Mesothelial cell of epicardium (in vitro differentiated cells): ENCODE measurements around the gene PPA1. TPM values are rescaled to one million over a fixed set of nuclear protein-coding genes. Genes with fewer than 3 reads are reported as not detected.
"Not testable (repeated sequence)": the region's sequence is repeated elsewhere in the genome, so short reads cannot be mapped to it uniquely, and the experiment has no call there.

Source experiments
- DNase-seq, 2 experiments: peaks; one replicate each; pipeline ENCODE4 v3.0.0; 2021; ENCODE audit warnings: low spot score in 2 of 2; ENCODE audit not compliant: unreplicated experiment in 2 of 2
- H3K27ac Mint-ChIP-seq: 2 replicates; pipeline ENCODE4 v1.8.0; 2021; ENCODE audit warnings: mixed read lengths
- H3K27me3 Mint-ChIP-seq: 2 replicates; pipeline ENCODE4 v1.8.0; 2021; ENCODE audit warnings: low read depth, mixed read lengths
- H3K36me3 Mint-ChIP-seq: 2 replicates; pipeline ENCODE4 v1.8.0; 2021; ENCODE audit warnings: mixed read lengths
- H3K4me1 Mint-ChIP-seq: 2 replicates; pipeline ENCODE4 v1.8.0; 2021; ENCODE audit warnings: mixed read lengths
- H3K4me3 Mint-ChIP-seq: 2 replicates; pipeline ENCODE4 v1.8.0; 2021; ENCODE audit warnings: mild to moderate bottlenecking, moderate library complexity, mixed read lengths
- H3K9me3 Mint-ChIP-seq: 2 replicates; pipeline ENCODE4 v1.8.0; 2021; ENCODE audit warnings: mixed read lengths
- total RNA-seq: library from RNA; stranded (reverse); gene quantifications from 3 replicates; pipeline ENCODE4 v1.2.1, GENCODE V29; 2021
- TF ChIP-seq, protein P1 (sequence below): fragments of 200-600 bp; sonication (generic); IDR thresholded peaks from one replicate; pipeline ENCODE4 v1.5.0; 2021; ENCODE audit warnings: antibody characterized with exemption; ENCODE audit not compliant: unreplicated experiment

The PPA1 gene
- total RNA-seq, 1 donor from 2014 or later = 73.5 TPM

DNA sequence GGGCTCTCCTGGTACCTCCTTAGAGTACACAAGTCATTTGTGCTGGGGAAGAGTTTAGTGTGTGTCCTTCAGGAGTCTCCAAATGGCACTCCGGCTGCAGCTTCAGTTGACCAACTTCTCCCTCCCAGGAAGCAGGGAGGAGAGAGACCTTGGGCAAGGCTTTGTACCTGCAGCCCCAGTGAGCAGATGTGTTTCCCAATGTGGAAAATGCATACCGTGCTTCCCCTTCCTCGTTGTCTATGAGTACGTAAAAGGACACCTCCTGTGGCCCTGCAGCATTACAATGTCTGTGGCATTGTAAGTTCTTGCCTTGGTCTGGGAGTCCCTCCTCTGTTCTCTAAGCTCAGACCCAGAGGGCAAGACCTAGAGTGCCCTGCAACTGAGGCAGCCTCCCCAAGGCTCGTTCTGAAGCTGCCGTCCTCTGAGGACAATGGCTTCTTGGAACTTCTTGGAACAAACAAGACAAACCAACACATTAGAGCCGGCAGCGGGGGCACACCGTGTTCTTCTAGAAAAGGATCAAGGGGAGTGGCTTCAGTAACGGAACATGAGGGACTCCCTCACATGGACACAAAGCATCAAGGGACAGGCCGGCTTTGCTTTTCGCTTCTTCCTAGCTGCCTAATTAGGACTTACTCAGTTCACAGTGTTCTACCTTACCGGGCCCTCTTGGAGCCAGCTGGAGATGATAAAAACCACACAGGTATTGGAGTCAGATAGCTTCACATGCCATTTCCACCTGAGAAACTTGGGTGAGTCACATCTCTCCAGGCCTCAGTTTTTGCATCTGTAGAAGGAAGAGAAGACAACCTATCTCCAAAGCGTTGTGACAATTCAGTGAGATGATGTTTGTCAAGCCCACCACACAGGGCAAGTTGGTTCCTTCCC lies 20.9 kb upstream of the PPA1 start:
- Mint-ChIP-seq H3K4me1 (peaks cover 22% of the 10 kb centered on the region), H3K9me3 (peaks cover 13% of the 10 kb centered on the region), H3K36me3 (peaks cover 2% of the 10 kb centered on the region), H3K4me3 (no peak overlapping the region), H3K27ac (no peak overlapping the region), H3K27me3 (no peaks in the 10 kb centered on the region)
- TF ChIP-seq, protein P1, sequence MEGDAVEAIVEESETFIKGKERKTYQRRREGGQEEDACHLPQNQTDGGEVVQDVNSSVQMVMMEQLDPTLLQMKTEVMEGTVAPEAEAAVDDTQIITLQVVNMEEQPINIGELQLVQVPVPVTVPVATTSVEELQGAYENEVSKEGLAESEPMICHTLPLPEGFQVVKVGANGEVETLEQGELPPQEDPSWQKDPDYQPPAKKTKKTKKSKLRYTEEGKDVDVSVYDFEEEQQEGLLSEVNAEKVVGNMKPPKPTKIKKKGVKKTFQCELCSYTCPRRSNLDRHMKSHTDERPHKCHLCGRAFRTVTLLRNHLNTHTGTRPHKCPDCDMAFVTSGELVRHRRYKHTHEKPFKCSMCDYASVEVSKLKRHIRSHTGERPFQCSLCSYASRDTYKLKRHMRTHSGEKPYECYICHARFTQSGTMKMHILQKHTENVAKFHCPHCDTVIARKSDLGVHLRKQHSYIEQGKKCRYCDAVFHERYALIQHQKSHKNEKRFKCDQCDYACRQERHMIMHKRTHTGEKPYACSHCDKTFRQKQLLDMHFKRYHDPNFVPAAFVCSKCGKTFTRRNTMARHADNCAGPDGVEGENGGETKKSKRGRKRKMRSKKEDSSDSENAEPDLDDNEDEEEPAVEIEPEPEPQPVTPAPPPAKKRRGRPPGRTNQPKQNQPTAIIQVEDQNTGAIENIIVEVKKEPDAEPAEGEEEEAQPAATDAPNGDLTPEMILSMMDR = no peak
- DNase-seq = no peak

GRCh38 chr10:70250961-70251680 lies 17.9 kb upstream of the PPA1 start:
- Mint-ChIP-seq H3K9me3 (peaks cover 13% of the 10 kb centered on the region), H3K4me1 (peaks cover 5% of the 10 kb centered on the region), H3K27ac (no peak overlapping the region), H3K4me3 (no peak overlapping the region), H3K36me3 (no peaks in the 10 kb centered on the region), H3K27me3 (peaks cover 15% of the 10 kb centered on the region)
- no peak for DNase-seq
- TF ChIP-seq, protein P1 = no peak

DNA sequence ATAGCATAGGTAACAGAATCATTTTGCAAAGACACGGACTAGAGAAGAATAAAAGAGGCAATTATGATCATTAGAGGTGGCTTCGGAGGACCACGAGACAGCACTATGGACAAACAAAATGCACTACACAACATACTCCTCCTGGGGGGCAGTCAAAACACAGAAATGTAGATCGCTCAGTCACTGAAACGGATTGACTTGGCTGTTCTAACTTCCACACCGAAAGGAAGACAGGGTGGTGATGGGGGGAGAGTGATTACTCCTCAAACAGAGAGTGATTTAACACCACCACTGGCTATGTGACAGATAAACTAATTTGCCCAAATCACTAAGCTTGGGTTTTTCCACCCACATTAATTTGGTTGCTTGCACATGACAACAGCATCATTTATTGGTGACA lies 14.1 kb upstream of the PPA1 start:
- Mint-ChIP-seq H3K4me1 (no peaks in the 10 kb centered on the region), H3K27ac (no peak overlapping the region), H3K4me3 (no peak overlapping the region)

GRCh38 chr10:70241081-70241480 lies 7.9 kb upstream of the PPA1 start:
- TF ChIP-seq, protein P1 = no peak

More for the DNA sequence above, 14.1 kb upstream of the PPA1 start:
- H3K9me3 Mint-ChIP-seq = peaks cover 13% of the 10 kb centered on the region
- TF ChIP-seq, protein P1 = no peak
- DNase-seq = no peak
- H3K36me3 Mint-ChIP-seq = no peaks in the 10 kb centered on the region
- peaks cover 49% of the 10 kb centered on the region for H3K27me3 Mint-ChIP-seq

GRCh38 chr10:70239986-70240385 lies 6.8 kb upstream of the PPA1 start:
- DNase-seq, H3K4me1 Mint-ChIP-seq, H3K4me3 Mint-ChIP-seq, H3K36me3 Mint-ChIP-seq, H3K9me3 Mint-ChIP-seq, H3K27ac Mint-ChIP-seq: not testable (repeated sequence)
- H3K27me3 Mint-ChIP-seq = peaks cover 28% of the 10 kb centered on the region

More at GRCh38 chr10:70241081-70241480, 7.9 kb upstream of the PPA1 start:
- H3K36me3 Mint-ChIP-seq = no peaks in the 10 kb centered on the region
- no peak overlapping the region for H3K27ac Mint-ChIP-seq
- no peak for DNase-seq
- no peak overlapping the region for H3K4me3 Mint-ChIP-seq
- peaks cover 2% of the 10 kb centered on the region for H3K4me1 Mint-ChIP-seq
- H3K9me3 Mint-ChIP-seq = peaks cover 3% of the 10 kb centered on the region
- H3K27me3 Mint-ChIP-seq = peaks cover 39% of the 10 kb centered on the region

DNA sequence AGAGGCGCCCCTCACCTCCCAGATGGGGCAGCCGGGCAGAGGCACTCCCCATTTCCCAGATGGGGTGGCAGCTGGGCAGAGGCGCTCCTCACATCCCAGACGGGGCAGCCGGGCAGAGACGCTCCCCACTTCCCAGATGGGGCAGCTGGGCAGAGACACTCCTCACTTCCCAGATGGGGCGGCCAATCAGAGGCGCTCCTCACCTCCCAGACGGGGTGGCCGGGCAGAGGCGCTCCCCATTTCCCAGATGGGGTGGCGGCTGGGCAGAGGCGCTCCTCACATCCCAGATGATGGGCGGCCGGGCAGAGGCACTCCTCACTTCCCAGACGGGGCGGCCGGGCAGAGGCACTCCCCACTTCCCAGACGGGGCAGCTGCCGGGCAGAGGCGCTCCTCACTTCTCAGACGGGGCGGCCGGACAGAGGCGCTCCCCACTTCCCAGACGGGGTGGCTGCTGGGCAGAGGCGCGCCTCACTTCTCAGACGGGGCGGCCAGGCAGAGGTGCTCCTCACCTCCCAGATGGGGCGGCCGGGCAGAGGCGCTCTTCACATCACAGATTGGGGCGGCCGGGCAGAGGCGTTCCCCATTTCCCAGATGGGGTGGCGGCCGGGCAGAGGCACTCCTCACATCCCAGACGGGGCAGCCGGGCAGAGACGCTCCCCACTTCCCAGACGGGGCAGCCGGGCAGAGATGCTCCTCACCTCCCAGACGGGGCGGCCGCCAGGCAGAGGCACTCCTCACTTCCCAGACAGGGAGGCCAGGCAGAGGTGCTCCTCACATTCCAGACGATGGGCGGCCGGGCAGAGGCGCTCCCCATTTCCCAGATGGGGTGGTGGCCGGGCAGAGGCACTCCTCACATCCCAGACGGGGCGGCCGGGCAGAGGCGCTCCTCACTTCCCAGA lies 6.1 kb upstream of the PPA1 start:
- peaks cover 10% of the 10 kb centered on the region for H3K4me1 Mint-ChIP-seq
- DNase-seq = not testable (repeated sequence)
- peaks cover 21% of the 10 kb centered on the region for H3K27me3 Mint-ChIP-seq

DNA sequence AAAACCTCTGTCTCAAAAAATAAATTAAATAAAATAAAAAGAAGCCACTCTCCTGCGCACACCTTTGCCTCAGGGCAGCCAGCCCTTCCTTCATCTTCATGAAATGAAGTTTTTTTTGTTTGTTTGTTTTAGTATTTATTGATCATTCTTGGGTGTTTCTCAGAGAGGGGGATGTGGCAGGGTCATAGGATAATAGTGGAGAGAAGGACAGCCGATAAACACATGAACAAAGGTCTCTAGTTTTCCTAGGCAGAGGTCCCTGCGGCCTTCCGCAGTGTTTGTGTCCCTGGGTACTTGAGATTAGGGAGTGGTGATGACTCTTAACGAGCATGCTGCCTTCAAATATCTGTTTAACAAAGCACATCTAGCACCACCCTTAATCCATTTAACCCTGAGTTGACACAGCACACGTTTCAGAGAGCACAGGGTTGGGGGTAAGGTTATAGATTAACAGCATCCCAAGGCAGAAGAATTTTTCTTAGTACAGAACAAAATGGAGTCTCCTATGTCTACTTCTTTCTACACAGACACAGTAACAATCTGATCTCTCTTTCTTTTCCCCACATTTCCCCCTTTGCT lies 4.8 kb upstream of the PPA1 start:
- not testable (repeated sequence) for H3K9me3 Mint-ChIP-seq, H3K27ac Mint-ChIP-seq, H3K4me3 Mint-ChIP-seq

More for the DNA sequence above, 6.1 kb upstream of the PPA1 start:
- H3K27ac Mint-ChIP-seq, H3K4me3 Mint-ChIP-seq, H3K36me3 Mint-ChIP-seq, H3K9me3 Mint-ChIP-seq: not testable (repeated sequence)

More for the DNA sequence above, 4.8 kb upstream of the PPA1 start:
- Mint-ChIP-seq H3K4me1 (peaks cover 15% of the 10 kb centered on the region), H3K27me3 (peaks cover 11% of the 10 kb centered on the region)
- H3K36me3 Mint-ChIP-seq, DNase-seq: not testable (repeated sequence)
